Chondrocyte (in vitro differentiated cells): ENCODE data around the gene ACOXL. TPM values are rescaled to one million over a fixed set of nuclear protein-coding genes. Genes with fewer than 3 reads are reported as not detected.

Experiments
- DNase-seq: peaks from one replicate; pipeline ENCODE4 v3.0.0; 2021; ENCODE audit warnings: mixed read lengths, low spot score
- H3K27ac Mint-ChIP-seq: one replicate; pipeline ENCODE4 v1.8.0; 2021; ENCODE audit warnings: mild to moderate bottlenecking, moderate library complexity, mixed read lengths; ENCODE audit not compliant: unreplicated experiment
- H3K27me3 Mint-ChIP-seq: 2 replicates; pipeline ENCODE4 v1.8.0; 2021; ENCODE audit warnings: low read depth, mixed read lengths
- H3K36me3 Mint-ChIP-seq: 2 replicates; pipeline ENCODE4 v1.8.0; 2021; ENCODE audit warnings: low read depth, mixed read lengths
- H3K4me1 Mint-ChIP-seq: 2 replicates; pipeline ENCODE4 v1.8.0; 2021; ENCODE audit warnings: low read depth, mild to moderate bottlenecking, mixed read lengths
- H3K4me3 Mint-ChIP-seq: one replicate; pipeline ENCODE4 v1.8.0; 2021; ENCODE audit warnings: mild to moderate bottlenecking, moderate library complexity, mixed read lengths; ENCODE audit not compliant: unreplicated experiment
- H3K9me3 Mint-ChIP-seq: 2 replicates; pipeline ENCODE4 v1.8.0; 2021; ENCODE audit warnings: low read depth, mixed read lengths
- total RNA-seq: library from RNA; stranded (reverse); gene quantifications from 3 replicates; pipeline ENCODE4 v1.2.1, GENCODE V29; 2021
- TF ChIP-seq, protein P1 (sequence below): fragments of 200-600 bp; sonication (generic); IDR thresholded peaks from 2 replicates; pipeline ENCODE4 v1.5.0; 2021; ENCODE audit warnings: antibody characterized with exemption, mild to moderate bottlenecking, moderate library complexity

ACOXL gene
- total RNA-seq, 1 donor from 2014 or later: not detected

DNA sequence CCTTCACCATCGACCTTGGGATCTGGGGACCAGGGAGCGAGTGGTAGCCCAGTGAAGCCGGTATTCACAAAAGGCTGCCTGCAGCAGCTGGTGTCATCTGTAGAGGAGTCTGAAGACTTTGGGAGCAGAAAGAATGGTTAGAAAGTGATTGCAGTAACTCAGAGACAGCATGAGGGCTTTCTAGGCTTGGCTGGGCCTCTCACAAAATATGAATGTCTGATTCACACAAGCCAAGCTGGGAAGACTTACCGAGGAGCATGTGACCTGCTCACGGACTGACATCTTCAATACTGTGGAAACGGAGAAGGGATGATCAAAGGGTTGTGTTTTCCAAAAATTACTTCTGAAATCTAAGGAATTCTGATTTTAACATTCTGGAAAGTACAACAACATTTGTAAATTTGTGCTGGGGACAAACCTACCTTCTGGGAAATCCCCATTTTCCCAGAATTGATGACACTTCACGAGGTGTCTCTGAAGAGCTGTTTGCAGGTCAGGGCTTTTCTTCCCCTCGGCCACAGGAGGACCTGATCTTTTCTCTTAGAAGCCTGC is 111.7 kb downstream of the ACOXL start:
- Mint-ChIP-seq H3K4me3 (no peak overlapping the region), H3K27me3 (peaks cover 36% of the 10 kb centered on the region), H3K36me3 (no peaks in the 10 kb centered on the region), H3K9me3 (no peaks in the 10 kb centered on the region), H3K4me1 (no peaks in the 10 kb centered on the region), H3K27ac (no peak overlapping the region)
- no peak for DNase-seq
- TF ChIP-seq, protein P1, sequence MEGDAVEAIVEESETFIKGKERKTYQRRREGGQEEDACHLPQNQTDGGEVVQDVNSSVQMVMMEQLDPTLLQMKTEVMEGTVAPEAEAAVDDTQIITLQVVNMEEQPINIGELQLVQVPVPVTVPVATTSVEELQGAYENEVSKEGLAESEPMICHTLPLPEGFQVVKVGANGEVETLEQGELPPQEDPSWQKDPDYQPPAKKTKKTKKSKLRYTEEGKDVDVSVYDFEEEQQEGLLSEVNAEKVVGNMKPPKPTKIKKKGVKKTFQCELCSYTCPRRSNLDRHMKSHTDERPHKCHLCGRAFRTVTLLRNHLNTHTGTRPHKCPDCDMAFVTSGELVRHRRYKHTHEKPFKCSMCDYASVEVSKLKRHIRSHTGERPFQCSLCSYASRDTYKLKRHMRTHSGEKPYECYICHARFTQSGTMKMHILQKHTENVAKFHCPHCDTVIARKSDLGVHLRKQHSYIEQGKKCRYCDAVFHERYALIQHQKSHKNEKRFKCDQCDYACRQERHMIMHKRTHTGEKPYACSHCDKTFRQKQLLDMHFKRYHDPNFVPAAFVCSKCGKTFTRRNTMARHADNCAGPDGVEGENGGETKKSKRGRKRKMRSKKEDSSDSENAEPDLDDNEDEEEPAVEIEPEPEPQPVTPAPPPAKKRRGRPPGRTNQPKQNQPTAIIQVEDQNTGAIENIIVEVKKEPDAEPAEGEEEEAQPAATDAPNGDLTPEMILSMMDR: no peak

DNA sequence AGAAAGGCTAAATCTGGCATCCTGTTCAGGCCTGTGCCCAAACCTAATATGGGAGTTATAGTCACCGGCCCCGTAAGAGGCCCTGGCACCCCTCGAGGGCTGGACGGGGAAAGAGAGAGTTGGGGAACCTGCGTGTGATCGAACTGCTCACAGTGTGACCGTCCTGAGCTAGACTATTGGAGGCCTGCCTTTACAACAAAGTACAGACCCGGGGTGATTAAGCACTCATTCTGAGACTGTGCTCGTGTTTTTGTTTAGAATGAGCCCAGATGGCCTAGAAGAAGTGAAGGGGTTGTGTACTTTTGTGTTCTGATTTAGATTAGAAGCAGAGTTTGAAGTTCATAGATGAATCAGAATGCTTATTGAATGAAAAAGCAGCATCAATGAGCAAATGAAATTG is 115.3 kb downstream of the ACOXL start:
- Mint-ChIP-seq H3K36me3 (no peaks in the 10 kb centered on the region), H3K4me1 (no peaks in the 10 kb centered on the region), H3K4me3 (no peak overlapping the region), H3K9me3 (no peaks in the 10 kb centered on the region), H3K27ac (no peak overlapping the region), H3K27me3 (peaks cover 32% of the 10 kb centered on the region)
- no peak for DNase-seq
- TF ChIP-seq, protein P1: no peak

DNA sequence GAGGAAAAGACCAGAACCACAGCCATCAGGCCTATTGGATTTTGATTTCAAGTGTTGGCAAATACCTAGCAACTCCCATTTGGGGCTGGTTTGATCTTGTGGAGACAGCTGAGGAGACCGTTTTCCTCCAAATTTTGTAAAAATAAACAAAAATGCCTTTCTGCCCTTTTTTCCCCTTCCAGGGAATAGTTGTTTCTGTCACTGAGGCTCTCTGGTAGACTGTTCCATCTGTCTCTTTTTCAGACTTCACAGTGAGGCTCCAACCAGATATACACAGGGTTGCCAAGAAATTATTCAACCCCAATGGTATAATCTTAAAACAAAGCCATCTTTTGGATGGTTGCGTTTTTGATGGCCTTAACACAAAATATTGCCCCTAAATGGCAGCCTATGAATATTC is 115.7 kb downstream of the ACOXL start:
- DNase-seq: no peak
- no peak overlapping the region for H3K4me3 Mint-ChIP-seq
- H3K27me3 Mint-ChIP-seq: peaks cover 30% of the 10 kb centered on the region
- H3K9me3 Mint-ChIP-seq: no peaks in the 10 kb centered on the region
- TF ChIP-seq, protein P1: no peak
- no peaks in the 10 kb centered on the region for H3K4me1 Mint-ChIP-seq
- H3K36me3 Mint-ChIP-seq: no peaks in the 10 kb centered on the region
- H3K27ac Mint-ChIP-seq: no peak overlapping the region

DNA sequence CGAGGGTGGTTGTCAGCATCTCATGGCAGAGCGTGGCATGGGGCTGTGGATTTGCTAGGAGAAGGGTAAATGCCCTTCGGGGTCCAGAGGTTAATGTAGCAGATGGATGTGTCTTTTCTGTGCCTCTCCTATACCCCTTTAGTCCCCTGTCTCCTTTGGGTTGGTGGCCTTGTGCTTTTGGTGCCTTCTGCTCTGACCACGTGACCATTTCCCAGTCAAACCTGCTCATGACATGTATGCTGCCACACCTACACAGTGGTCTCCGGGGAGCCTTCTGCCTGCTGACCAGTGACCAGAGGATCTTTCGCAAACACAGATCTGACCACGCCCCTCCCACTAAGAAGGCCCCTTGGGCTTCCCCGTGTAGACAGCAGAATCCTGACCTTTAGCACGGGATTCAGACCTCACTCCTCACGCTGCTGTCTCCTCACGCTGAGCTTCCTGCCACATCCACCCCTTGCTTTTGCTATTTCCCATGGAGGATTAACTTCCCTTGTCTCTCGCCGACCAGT is 116.2 kb downstream of the ACOXL start:
- no peak for DNase-seq
- TF ChIP-seq, protein P1: no peak
- H3K27me3 Mint-ChIP-seq: peaks cover 25% of the 10 kb centered on the region

DNA sequence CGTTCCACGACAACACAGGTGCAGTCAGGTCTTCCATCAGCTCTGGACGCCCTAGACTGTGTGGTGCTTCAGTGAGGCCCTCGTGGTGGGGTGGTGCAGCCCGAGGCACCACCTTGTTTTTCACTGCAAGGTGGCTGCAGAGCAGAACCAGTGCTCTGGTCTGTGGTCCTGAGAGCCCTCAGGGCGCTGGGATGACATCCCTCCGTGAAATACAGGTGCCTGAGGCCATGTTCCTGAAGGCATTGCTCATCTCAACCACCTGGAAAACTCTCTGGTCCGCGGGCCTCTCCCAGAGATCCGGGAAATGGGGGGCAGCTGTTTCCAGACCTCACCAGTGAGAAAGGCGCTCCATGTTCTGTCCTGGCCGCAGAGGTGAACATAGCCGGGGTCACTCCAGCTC is 119.2 kb downstream of the ACOXL start:
- no peaks in the 10 kb centered on the region for H3K9me3 Mint-ChIP-seq
- no peaks in the 10 kb centered on the region for H3K4me1 Mint-ChIP-seq
- H3K27me3 Mint-ChIP-seq: peaks cover 38% of the 10 kb centered on the region
- TF ChIP-seq, protein P1: no peak
- no peak overlapping the region for H3K27ac Mint-ChIP-seq
- H3K36me3 Mint-ChIP-seq: peaks cover 1% of the 10 kb centered on the region
- no peak for DNase-seq
- H3K4me3 Mint-ChIP-seq: no peak overlapping the region

More for the DNA sequence above, 116.2 kb downstream of the ACOXL start:
- H3K27ac Mint-ChIP-seq: no peak overlapping the region
- no peaks in the 10 kb centered on the region for H3K4me1 Mint-ChIP-seq
- no peaks in the 10 kb centered on the region for H3K36me3 Mint-ChIP-seq
- no peaks in the 10 kb centered on the region for H3K9me3 Mint-ChIP-seq
- H3K4me3 Mint-ChIP-seq: no peak overlapping the region
